NCI-H187 (cell line): ENCODE measurements around the gene CGB2.
A peak's percentile ranks its signal among the peaks of the same experiment; 100 is the strongest.
"Not testable (repeated sequence)": the region's sequence is repeated elsewhere in the genome, so short reads cannot be mapped to it uniquely, and the experiment has no call there.

Experiments
- DNase-seq, 2 experiments: peaks; one replicate each; lab custom pipeline; 2025; lab: John Stamatoyannopoulos, UW

Gene CGB2

DNA sequence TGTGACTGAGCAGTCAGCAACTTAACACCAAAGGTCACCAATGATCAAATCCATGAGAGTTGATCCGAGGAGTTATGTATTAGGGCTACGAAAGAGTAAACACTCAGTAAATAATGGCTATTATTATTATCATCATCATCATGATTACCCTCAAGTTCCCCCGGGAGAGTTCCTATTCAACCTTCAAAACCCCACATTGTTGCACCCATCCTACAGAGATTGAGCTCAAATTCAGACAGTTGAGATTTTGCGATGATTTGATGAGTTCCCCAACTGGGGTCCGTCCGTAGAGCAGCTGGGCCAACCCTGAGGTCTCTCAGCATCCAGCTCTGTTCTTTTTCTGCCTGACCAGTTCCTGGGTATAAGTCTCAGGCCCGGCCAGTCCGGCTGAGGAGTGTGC, 6.4 kb downstream of the CGB2 start:
- not testable (repeated sequence) for DNase-seq

DNA sequence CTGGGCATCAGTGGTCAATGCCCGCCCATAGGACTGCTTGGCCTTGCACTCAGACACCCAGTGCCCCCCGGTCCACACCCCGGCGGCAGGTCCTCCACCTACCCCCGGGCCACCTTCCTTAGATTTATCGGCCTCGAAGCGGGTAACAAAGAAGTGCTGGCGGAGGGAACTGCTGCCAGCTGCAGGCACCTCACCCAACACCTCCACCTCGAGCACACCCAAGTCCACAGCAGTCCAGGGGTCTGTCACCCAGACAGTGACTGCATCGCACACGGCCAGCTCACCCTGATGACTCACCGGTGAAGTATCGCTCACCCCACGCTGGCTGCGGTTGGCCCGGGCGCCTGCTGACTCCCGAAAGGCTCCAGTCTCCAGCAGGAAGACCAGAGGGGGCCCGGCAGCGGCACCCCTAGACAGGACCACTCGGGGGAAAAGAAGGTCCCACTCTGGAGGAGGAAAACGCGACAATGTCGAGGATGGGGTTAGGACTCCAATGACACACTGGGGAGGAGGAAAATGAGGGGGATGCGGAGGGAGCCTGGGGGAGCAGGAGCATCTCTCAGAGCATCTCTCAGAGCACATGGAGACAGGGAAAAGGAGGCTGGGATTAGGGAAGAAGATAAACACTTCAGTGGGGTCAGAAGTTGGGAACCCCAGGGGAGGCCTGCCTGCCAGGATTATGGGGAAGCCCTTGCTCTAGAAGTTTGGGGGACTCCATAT, 7.0 kb downstream of the CGB2 start:
- DNase-seq: not testable (repeated sequence)

DNA sequence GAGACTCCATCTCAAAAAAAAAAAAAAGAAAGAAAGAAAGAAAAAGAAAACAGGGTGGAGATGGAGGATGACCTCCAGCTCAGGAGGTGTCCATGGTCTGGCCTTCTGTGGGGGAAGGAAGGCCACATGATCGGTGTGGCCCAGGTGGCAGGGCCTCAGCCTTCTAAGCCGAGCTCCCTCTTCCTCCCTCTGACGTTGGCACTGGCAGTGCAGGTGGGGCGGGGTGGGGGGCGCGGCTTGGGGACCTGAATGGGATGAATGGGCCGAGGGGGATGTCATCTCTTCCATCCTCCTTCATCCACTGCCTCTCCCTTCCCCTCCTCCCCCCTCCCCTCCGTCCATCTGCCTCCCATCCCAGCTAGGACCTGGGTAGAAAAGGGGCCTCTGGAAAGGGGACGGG, 8.0 kb downstream of the CGB2 start:
- DNase-seq: not testable (repeated sequence)

DNA sequence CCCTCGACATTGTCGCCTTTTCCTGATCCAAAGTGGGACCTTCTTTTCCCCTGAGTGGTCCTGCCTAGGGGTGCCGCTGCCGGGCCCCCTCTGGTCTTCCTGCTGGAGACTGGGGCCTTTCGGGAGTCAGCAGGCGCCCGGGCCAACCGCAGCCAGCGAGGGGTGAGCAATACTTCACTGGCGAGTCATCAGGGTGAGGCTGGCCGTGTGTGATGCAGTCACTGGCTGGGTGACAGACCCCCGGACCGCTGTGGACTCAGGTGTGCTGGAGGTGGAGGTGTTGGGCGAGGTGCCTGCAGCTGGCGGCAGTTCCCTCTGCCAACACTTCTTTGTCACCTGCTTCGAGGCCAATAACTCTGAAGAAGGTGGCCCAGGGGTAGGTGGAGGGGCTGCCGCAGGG, 10.5 kb downstream of the CGB2 start:
- no peak for DNase-seq

DNA sequence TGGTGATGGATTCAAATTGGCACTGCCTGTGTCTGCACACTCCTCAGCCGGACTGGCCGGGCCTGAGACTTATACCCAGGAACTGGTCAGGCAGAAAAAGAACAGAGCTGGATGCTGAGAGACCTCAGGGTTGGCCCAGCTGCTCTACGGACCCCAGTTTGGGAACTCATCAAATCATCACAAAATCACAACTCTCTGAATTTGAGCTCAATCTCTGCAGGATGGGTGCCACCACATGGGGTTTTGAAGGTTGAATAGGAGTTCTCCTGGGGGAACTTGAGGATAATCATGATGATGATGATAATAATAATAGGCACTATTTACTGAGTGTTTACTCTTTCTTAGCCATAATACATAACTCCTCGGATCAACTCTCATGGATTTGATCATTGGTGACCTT, 11.0 kb downstream of the CGB2 start:
- not testable (repeated sequence) for DNase-seq

DNA sequence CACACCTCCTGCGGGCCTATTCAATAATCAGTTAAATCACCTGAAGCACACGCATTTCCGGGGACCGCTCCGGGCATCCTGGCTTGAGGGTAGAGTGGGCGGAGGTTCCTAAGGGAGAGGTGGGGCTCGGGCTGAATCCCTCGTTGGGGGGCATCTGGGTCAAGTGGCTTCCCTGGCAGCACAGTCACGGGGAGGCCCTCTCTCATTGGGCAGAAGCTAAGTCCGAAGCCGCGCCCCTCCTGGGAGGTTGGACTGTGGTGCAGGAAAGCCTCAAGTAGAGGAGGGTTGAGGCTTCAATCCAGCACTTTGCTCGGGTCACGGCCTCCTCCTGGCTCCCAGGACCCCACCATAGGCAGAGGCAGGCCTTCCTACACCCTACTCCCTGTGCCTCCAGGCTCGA, 11.9 kb downstream of the CGB2 start, which contains the start of gene CGB5:
Gene CGB5 (plus strand): TSS at position 301 of the 400 bp plus-strand sequence. CDS start 362 bp downstream, outside the sequence.
- DNase-seq: not testable (repeated sequence)

DNA sequence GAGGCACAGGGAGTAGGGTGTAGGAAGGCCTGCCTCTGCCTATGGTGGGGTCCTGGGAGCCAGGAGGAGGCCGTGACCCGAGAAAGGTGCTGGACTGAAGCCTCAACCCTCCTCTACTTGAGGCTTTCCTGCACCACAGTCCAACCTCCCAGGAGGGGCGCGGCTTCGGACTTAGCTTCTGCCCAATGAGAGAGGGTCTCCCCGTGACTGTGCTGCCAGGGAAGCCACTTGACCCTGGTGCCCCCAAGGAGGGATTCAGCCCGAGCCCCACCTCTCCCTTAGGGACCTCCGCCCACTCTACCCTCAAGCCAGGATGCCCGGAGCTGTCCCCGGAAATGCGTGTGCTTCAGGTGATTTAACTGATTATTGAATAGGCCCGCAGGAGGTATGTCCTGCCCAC, 17.3 kb downstream of the CGB2 start, which contains the start of gene CGB8:
Gene CGB8 (minus strand): TSS at position 101 of the 400 bp plus-strand sequence. CDS start 372 bp downstream, outside the sequence.
- not testable (repeated sequence) for DNase-seq

DNA sequence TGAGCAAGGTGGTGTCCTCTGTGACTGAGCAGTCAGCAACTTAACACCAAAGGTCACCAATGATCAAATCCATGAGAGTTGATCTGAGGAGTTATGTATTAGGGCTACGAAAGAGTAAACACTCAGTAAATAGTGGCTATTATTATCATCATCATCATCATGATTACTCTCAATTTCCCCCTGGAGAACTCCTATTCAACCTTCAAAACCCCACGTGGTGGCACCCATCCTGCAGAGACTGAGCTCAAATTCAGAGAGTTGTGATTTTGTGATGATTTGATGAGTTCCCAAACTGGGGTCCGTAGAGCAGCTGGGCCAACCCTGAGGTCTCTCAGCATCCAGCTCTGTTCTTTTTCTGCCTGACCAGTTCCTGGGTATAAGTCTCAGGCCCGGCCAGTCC, 18.1 kb downstream of the CGB2 start:
- not testable (repeated sequence) for DNase-seq

DNA sequence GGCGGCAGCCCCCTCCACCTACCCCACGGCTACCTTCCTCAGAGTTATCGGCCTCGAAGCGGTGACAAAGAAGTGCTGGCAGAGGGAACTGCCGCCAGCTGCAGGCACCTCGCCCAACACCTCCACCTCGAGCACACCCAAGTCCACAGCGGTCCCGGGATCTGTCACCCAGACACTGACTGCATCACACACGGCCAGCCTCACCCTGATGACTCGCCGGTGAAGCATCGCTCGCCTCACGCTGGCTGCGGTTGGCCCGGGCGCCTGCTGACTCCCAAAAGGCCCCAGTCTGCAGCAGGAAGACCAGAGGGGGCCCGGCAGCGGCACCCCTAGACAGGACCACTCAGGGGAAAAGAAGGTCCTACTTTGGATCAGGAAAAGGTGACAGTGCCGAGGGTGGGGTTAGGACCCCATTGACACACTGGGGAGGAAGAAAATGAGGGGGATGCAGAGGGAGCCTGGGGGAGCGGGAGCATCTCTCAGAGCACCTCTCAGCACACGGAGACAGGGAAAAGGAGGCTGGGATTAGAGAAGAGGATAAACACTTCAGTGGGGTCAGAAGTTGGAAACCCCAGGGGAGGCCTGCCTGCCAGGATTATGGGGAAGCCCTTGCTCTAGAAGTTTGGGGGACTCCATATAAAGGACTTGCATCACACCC, 18.8 kb downstream of the CGB2 start:
- not testable (repeated sequence) for DNase-seq

DNA sequence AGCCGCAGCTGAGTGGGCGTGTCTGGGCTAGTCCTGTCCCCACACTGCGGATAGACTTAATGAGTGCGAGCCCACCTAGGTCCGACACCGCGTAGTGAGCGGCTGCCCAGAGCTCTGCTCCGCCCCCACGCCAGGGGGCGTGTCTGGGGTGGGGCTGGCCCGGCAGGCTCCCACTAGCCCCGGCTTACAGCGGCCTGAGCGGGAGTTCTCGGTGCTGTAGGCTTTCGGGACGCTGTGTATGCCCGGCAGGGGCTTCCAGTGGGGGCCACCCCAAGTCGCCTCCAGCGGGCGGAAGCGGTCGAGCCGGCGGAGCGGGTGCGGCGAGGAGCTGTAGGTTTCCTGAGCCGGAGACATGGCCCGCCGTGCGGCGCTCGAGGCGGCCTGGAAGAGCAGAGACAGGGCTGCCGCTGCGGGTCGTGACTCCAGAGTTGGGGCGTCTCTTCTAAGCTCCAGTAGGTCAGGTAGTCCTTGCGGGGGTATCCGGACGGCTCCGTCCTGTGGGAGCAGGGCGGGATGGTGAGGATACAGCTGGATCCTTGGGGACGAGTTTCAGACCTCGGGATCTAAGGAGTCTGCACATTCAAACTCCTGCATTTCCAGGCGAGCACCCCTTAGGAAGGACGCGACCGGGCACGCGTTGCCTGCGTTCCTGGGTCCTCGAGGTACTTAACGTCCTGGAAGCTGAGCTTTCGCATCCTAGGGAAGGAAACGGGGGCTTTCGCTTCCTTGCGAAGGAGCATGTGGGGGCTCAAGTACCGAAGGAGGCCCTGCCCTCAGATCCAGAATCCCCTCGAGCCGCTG, 24.6 kb downstream of the CGB2 start:
- DNase-seq: peak in 1 of 2 experiments; percentile 27

DNA sequence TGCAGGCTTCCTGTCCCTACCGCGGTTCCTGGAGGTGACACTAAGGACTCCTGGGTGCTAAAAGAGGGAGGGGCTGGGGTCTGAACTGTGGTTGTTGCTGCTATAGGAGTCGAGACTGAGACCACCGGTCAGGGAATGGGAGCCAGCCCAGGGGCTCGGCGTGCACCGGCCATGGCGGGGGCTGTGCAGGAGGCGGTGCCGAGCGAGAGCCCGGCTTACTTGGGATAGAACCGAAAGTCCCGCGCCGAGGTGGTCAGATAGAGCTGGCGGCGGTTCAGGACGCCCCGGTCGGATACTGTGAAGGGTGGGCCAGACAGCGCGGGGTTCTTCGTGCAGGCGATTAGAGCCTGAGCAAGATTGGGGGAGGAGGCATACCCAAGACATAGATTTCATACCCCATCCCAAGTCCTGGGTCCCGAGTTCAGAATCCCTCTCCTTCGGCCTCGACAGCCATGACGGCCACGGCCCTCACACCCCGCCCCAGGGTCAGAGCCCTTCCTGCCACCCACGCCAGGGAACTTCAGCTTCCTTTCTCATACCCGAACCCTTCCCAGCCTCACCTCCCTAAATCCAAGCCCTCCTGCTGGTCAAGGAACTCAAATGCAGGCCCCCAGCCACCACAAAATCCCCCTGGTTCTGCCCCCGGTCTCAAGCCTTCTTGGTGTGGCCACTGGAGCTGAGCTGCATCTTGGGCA, 25.4 kb downstream of the CGB2 start:
- not testable (repeated sequence) for DNase-seq

DNA sequence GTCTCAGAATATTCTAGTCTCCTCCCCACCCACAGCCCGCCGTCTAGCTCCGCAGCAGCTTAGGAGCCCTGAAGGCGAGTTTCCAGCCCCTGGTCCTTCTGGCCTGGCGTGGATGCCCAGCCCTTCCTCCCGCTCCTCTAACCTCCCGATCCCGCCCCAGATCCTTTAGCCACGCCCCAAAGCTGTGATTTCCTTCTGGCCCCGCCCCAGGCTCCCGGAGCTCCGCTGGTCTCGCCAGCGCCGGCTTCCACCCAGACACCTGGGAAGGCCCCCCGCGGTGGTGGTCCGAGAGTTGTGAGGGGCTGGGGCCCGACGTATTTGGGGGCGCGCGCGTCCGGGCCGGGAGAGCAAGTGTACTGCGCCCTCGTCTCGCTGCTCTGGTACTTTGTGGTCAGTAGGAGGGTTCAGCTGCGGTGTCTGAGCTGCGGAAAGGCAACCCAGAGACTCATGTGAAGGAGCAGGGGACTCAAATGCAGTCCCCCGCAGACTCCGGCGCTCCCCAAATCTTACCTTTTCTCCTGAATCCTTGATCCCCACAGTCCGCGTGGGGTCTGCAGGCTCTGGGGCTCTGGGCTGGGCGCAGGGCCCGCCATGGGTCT, 26.0 kb downstream of the CGB2 start, which contains the start of gene CGB7:
Gene CGB7 (minus strand): TSS at position 114 of the 599 bp plus-strand sequence. CDS start 2,374 bp downstream, outside the sequence.
- no peak for DNase-seq

DNA sequence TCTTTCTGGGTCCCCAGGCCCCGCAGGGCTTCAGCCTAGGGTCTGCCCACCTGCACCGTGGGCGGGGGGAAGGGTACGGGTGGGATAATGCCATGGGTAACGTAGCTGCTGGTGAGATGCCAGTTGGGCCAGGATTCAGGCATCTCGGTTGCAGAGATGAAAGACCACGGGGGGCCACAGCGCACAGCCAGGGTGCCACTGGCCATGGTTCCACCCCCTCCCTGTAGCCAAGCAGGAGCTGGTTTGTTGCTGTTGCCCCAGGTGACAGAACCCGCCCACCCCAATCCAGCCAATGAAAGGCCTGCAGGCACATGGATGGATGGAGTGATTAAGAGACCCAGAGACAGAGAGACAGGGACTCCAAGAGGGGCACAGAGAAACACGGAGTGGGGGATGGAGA, 26.9 kb downstream of the CGB2 start:
- no peak for DNase-seq

DNA sequence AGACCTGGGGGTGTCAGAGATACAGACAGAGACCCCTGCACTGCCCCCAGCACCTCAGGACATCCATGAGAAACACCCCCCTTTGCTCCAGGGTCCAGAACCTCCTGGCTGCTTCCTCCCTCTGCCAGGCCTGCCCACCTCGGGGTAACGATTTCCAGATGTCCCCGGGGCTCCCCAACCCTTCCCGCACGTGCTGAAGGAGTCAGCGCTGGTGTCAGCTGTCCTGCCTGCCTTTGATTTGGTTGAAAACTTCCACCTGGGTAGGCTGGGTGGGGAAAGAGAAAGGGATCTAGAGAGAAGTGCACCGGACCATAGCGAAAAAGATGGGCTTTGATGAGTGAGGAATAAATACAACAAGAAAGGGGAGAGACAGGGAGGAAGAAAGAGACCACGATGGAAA, 27.4 kb downstream of the CGB2 start:
- no peak for DNase-seq

DNA sequence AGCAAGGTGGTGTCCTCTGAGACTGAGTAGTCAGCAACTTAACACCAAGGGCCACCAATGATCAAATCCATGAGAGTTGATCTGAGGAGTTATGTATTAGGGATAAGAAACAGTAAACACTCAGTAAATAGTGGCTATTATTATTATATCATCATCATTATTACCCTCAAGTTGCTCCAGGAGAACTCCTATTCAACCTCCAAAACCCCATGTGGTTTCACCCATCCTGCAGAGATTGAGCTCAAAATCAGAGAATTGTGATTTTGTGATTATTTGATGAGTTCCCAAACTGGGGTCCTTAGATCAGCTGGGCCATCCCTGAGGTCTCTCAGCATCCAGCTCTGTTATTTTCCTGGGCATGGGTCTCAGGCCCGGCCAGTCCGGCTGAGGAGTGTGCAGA, 29.3 kb downstream of the CGB2 start:
- DNase-seq: no peak

DNA sequence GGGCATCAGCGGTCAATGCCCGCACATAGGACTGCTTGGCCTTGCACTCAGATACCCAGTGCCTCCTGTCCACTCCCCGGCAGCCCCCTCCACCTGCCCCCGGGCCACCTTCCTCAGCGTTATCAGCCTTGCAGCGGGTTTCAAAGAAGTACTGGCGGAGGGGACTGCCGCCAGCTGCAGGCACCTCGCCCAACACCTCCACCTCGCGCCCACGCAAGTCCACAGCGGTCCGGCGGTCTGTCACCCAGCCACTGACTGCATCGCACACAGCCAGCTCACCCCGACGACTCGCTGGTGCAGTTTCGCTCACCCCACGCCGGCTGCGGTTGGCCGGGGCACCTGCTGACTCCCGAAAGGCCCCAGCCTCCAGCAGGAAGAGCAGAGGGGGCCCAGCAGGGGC, 29.8 kb downstream of the CGB2 start:
- DNase-seq: no peak

DNA sequence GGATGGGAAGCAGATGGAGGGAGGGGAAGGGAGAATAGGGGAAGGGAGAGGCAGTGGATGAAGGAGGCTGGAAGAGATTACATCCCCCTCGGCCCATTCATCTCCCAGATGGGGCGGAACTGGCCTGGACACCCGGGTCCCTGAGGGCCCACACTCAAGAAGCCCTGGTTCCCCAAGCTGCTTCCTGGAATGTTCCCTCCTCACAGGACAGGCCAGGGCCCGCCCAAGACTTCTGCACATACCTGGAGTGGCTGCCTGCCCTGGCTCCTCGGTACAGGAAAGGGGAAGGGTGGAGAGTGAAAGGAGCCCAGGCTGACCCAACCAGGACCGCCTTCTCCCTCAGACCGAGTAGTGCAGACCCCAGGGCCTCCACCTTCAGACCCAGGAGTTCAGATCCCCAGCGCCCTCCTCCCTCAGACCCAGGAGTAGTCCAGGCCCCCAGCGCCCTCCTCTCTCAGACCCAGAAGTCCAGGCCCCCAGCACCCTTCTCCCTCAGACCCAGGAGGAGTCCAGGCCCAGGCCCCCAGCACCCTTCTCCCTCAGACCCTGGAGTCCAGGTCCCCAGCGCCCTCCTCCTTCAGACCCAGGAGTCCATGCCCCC, 32.4 kb downstream of the CGB2 start:
- no peak for DNase-seq

DNA sequence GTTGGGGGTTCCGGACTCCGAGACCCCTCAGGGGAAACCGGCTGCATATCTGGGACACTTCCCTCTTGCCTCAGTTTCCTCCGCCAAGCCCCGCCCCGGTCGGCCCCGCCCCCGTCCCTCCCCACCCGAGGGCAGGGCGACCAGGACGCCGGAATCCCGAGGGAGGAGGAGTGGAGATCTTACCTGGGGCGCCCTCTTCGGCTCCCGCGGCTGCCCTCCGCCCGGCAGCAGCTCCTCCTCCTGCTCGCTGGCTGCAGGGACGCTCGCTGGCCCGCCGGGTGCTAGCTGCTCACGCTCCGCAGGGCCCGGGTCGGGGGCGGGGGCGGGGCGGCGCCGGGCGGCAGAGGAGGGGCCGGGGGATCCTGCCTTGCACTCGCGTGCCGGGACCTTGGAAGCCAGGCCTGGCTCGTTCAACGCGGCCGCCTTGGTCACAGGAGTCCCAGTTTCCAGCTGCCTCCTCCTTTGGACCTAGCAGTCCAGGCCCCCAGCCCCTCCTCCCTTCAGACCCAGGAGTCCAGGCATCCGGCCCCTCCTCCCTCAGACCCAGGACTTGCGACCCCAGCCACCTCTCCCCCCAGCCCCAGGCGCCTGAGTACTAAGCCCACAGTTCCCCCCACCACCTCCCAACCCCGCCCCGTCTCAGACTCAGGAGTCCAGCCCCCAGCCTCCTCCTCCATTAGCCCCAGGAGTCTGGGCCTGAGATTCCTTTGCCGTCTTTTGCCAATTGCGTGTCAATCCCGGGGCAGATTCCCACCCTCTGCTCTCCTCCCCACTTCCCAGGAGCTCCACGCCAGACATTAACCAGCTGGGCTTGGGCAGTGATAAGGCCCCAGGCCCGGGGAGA, 33.3 kb downstream of the CGB2 start, which contains the start of gene NTF4:
Gene NTF4 (minus strand): TSS at position 51 of the 844 bp plus-strand sequence. CDS start 2,821 bp downstream, outside the sequence.
- DNase-seq: no peak

DNA sequence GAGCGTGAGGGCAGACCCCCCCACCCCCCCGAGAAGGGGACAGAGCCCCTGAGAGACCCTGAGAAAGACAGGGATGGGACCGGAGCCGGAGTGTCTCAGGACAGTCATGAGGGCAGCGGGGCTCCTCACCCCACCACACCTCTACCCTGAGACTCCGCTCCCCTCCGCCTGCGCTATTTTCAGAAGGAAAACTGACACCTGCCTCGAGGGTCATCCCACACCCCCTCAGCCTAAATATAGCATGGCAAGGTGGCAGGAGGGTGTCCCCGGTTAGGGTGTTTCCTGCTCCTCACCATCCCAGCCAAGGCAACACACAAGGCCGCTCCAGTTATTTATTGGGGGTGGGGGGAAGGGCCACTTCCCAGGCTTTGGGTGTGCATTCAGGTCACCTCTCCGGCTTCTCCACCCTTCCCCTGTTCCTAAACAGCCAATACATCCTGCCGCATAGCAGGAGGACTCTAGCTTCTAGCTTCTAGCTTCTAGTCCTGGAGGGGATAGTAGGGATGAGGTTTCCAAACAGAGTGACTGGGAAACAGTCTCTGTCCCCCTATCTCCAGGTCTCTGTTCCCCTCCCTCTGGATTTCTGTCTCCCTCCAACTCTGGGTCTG, 34.3 kb downstream of the CGB2 start:
- DNase-seq: no peak
